Calu3 (cell line): ENCODE measurements around the gene NAALADL2. TPM values are rescaled to one million over a fixed set of nuclear protein-coding genes. Genes with fewer than 3 reads are reported as not detected.
A peak's percentile ranks its signal among the peaks of the same experiment; 100 is the strongest.

Experiments
- BruUV-seq: library from RNA; stranded (reverse); fragments of 400-500 nt; replicated peaks from 2 replicates; lab custom pipeline; 2021; lab: Mats Ljungman, UMichigan
- CTCF ChIA-PET: fragments of 300-600 bp; sonication (Branson Sonifier 250); formaldehyde crosslinking; loops from one replicate; lab custom pipeline; 2022; ENCODE audit warnings: antibody characterized with exemption; lab: Charles Lee
- DNase-seq: peaks from one replicate; pipeline ENCODE4 v3.0.0; 2022
- H3K27ac Mint-ChIP-seq: one replicate; pipeline ENCODE4 v1.8.0; 2022; ENCODE audit warnings: mixed read lengths; ENCODE audit not compliant: unreplicated experiment
- H3K27me3 Mint-ChIP-seq: one replicate; pipeline ENCODE4 v1.8.0; 2022; ENCODE audit warnings: mixed read lengths; ENCODE audit not compliant: unreplicated experiment
- H3K36me3 Mint-ChIP-seq: one replicate; pipeline ENCODE4 v1.8.0; 2022; ENCODE audit warnings: mild to moderate bottlenecking, moderate library complexity, mixed read lengths; ENCODE audit not compliant: insufficient read depth, unreplicated experiment
- H3K4me1 Mint-ChIP-seq: one replicate; pipeline ENCODE4 v1.8.0; 2022; ENCODE audit warnings: mild to moderate bottlenecking, low read depth, mixed read lengths; ENCODE audit not compliant: unreplicated experiment
- H3K4me3 Mint-ChIP-seq: one replicate; pipeline ENCODE4 v1.8.0; 2022; ENCODE audit warnings: mild to moderate bottlenecking, low read depth, moderate library complexity, mixed read lengths; ENCODE audit not compliant: unreplicated experiment
- H3K9me3 Mint-ChIP-seq: one replicate; pipeline ENCODE4 v1.8.0; 2022; ENCODE audit warnings: low read depth, mixed read lengths; ENCODE audit not compliant: unreplicated experiment
- CTCF ChIP-seq: fragments of 200-600 bp; IDR thresholded peaks from one replicate; pipeline ENCODE4 v1.8.0; 2022; ENCODE audit warnings: antibody characterized with exemption; ENCODE audit not compliant: unreplicated experiment
- intact Hi-C: fragments of 100-400 bp; cut with micrococcal nuclease; formaldehyde crosslinking; loops from one replicate; pipeline ENCODE4 v1.10.0; 2022; ENCODE audit not compliant: unreplicated experiment
- total RNA-seq: library from RNA; stranded (reverse); gene quantifications from 2 replicates; pipeline ENCODE4 v1.2.3, GENCODE V29; 2022

NAALADL2 gene
- total RNA-seq, 1 experiment from 2014 or later = 36.9 TPM

- no peak overlapping the region for H3K4me3 Mint-ChIP-seq
- H3K27me3 Mint-ChIP-seq = no peaks in the 10 kb centered on the region
- intact Hi-C loops = no loop called here
- DNase-seq = no peak
- peaks cover 50% of the 10 kb centered on the region for H3K4me1 Mint-ChIP-seq
- H3K36me3 Mint-ChIP-seq = no peaks in the 10 kb centered on the region
- no peak overlapping the region for H3K27ac Mint-ChIP-seq
- BruUV-seq = no TSS peak
- CTCF ChIA-PET = interaction anchor here (0.6 kb wide), 1 partner anchor 63 kb away, joined by 4 read pairs; no protein-coding TSS in a partner anchor
- no peak for TF ChIP-seq CTCF
- no peaks in the 10 kb centered on the region for H3K9me3 Mint-ChIP-seq
Measured at GRCh38 chr3:175746308-175746707, 887.2 kb downstream of the NAALADL2 start.

GRCh38 chr3:175748087-175748730 lies 889.1 kb downstream of the NAALADL2 start:
- Mint-ChIP-seq H3K36me3 (no peaks in the 10 kb centered on the region), H3K27ac (peak overlapping the region; percentile 55), H3K4me3 (no peak overlapping the region), H3K4me1 (peaks cover 39% of the 10 kb centered on the region), H3K27me3 (no peaks in the 10 kb centered on the region), H3K9me3 (no peaks in the 10 kb centered on the region)
- no peak for DNase-seq
- intact Hi-C loops = no loop called here
- no peak for TF ChIP-seq CTCF
- BruUV-seq = no TSS peak
- CTCF ChIA-PET = interaction anchor here (0.6 kb wide), 1 partner anchor 472 kb away, joined by 3 read pairs; no protein-coding TSS in a partner anchor

GRCh38 chr3:175749981-175750380 lies 890.8 kb downstream of the NAALADL2 start:
- DNase-seq = no peak
- Mint-ChIP-seq H3K27ac (no peak overlapping the region), H3K4me1 (peaks cover 28% of the 10 kb centered on the region), H3K36me3 (no peaks in the 10 kb centered on the region), H3K4me3 (no peak overlapping the region), H3K27me3 (no peaks in the 10 kb centered on the region), H3K9me3 (no peaks in the 10 kb centered on the region)
- no peak for TF ChIP-seq CTCF
- intact Hi-C loops = no loop called here
- no TSS peak for BruUV-seq
- CTCF ChIA-PET = interaction anchor here (0.6 kb wide), 1 partner anchor 650 kb away, joined by 3 read pairs; no protein-coding TSS in a partner anchor

GRCh38 chr3:175751089-175751488 lies 892.0 kb downstream of the NAALADL2 start:
- Mint-ChIP-seq H3K36me3 (no peaks in the 10 kb centered on the region), H3K4me1 (peaks cover 28% of the 10 kb centered on the region), H3K9me3 (no peaks in the 10 kb centered on the region), H3K4me3 (no peak overlapping the region), H3K27ac (no peak overlapping the region), H3K27me3 (no peaks in the 10 kb centered on the region)
- TF ChIP-seq CTCF = no peak
- BruUV-seq = no TSS peak
- CTCF ChIA-PET = no interaction called here
- intact Hi-C loops = no loop called here
- DNase-seq = no peak
